GM12892 (cell line): ENCODE measurements around the gene HAPLN1.

ENCODE experiments used
- POLR2A ChIP-seq: IDR thresholded peaks from 2 replicates; pipeline ENCODE4 v1.6.1; 2011; ENCODE audit warnings: low read depth, low read length, control low read depth
- POLR2AphosphoS5 ChIP-seq: IDR thresholded peaks from 2 replicates; pipeline ENCODE4 v1.6.1; 2011; ENCODE audit warnings: low read depth, low read length, control low read depth
- TAF1 ChIP-seq: IDR thresholded peaks from 2 replicates; pipeline ENCODE4 v1.6.1; 2011; ENCODE audit warnings: low read depth, mild to moderate bottlenecking, control low read depth, low read length, borderline replicate concordance

DNA sequence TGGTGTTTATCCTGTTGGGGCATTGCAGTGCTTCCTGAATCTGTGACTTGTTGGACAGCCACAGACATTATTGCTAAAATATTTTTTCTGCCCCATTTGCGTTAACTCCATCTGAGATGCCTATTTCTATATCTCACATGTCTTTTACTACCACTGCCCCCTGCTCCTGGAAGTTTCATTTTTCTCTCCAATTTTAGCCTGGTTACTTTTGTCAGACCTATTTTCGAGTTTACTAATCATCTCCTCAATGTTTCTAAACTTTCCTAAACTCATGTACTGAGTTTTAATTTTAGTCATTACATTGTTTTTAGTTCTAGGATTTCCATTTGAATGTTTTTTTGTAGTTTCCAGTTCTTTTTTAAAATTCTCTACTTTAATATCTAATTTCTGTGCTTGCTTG, 17.6 kb downstream of the HAPLN1 start:
- TF ChIP-seq POLR2A (no peak), TAF1 (no peak), POLR2AphosphoS5 (no peak)
